Left hindlimb (tissue), 1 donor: ENCODE results near the gene PPFIBP2.

Experiments used
- DNase-seq: peaks from one replicate; pipeline ENCODE4 v3.0.0-alpha.2; 2018

The PPFIBP2 gene

DNA sequence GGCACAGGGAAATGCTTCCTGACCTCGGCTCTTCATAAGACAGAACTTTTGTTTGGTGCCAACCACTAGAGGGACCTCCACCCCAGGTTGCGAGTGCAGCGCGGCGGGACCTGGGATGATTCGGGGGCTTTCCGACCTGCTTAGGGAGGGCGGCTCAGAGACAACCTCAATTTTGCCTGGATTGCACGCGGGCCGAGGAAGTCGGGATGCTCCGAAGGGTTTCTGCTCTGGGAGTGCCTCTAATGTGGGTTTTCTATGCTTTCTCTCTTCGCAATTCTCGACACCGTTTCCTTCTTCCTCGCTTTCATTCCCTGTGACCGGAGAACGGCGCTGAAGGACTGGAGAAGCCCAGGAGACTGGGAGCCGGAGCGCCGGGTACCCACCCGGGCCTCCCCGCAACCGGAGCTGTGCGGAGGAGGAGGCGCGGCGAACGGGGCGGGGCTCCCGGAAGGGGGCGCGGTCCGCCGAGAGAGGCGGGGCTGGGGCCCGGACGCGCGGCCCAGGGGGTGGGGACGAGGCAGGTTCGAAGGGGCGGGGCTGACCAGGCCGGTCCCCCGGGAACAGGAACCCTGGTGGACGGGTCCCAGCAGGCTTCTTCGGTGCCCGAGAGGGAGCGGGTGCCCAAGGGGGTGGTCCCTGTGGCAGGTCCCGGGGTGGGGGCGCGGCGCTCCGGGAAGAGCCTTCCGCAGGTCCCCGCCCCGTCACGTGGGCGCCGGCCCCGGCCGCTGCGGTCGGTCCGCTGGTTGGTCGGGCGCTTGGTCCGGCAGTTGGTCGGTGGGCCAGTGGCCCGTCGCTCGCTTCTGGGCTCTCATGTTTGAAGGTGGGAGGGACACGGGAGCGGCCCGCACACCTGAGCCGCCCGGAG lies at the start of gene PPFIBP2:
Gene PPFIBP2, plus strand, starts transcription at position 766 of the 865 bp plus-strand sequence. CDS start 35,477 bp downstream, outside the sequence.
- peak; percentile 88 for DNase-seq

DNA sequence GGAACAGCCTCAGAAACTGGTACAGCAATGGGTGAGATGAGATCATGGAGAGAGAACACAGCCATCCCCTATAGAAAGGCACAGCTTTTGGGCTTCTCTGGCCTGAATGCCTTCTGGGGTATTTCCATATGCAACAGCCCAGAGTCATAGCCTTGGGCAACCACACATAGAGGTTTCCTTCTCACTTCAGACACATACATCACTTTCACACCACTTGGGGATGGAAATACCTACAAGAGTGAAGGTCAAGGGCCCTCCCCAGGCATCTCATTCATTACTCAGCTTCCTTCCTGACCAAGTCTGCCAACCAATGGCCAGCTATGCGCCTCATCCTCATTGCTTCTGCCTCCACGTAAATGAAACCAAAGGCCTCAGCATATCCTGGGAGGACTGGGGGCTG lies 46.1 kb upstream of the PPFIBP2 start:
- no peak for DNase-seq

DNA sequence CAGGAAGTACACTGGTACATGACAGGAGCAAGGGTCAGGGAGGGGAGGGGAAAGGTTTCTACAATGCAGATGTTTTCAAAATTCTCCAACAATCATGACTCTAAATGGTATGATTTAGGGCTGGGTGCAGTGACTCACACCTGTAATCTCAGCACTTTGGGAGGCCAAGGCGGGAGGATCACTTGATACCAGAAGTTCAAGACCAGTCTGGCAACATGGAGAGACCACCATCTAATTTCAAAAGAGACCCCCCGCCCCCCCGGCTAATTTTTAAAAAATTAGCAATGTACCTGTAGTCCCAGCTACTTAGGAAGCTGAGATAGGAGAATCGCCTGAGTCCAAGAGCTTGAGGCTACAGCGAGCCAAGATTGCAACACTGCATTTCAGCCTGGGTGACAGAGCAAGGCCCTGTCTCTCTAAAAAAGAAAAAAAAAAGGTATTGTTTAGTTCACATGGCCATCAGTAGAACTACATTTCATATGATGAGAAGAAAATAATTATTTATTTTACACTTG lies 44.4 kb upstream of the PPFIBP2 start:
- DNase-seq: no peak

DNA sequence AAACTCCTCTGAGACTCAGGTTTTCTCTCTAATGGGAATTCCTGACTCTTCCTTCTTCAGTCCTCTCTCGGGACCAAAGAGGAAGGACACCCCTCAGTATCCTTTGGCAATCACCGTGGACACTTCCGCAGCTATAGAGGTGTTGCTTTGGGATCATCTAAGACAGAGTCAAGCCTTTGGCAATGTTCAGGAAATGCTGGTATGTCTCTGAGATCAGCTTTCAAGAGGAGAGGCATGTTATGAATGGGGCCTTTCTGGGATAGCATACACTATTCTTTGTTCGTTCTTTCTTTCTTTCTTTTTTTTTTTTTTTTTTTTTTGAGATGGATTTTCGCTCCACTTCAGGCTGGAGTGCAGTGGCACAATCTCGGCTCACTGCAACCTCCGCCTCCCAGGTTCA lies 42.7 kb upstream of the PPFIBP2 start:
- DNase-seq: no peak

DNA sequence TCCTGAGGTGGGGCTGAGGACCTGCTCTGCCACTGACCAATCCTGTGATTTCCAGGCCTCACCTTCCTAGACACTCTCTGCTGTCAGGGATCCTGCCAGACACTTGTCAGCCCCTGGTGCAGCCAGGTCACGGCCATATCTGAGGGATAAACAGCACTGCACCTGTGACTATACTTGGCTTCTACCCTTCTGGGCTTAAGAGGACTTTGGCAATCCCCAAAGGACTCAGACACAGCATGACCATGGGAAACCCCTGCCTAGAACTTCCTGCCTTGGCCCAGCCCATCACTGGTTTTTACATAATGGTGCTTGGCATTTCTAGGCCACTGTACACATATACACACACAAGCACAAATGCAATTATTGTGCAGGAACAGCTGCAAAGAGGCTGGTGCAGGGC lies 40.1 kb upstream of the PPFIBP2 start:
- no peak for DNase-seq

DNA sequence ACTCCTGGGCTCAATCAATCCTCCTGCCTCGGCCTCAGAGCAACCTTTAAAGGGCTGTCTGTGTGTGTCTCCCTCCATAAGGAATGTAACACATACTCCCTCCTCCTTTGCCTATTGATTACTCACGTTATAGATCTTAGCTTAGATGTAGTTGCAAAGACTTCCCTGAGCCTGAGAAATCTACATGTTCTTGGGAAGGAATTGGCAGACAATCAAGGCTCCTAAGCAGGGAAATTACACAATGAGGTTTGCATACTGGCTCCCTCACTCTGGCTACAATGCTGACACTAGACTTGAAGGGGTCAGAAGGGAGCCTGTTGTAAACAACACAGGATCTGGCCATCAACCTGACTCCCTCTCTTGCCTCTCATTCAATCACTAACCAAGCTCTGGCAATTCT lies 33.7 kb upstream of the PPFIBP2 start:
- no peak for DNase-seq

DNA sequence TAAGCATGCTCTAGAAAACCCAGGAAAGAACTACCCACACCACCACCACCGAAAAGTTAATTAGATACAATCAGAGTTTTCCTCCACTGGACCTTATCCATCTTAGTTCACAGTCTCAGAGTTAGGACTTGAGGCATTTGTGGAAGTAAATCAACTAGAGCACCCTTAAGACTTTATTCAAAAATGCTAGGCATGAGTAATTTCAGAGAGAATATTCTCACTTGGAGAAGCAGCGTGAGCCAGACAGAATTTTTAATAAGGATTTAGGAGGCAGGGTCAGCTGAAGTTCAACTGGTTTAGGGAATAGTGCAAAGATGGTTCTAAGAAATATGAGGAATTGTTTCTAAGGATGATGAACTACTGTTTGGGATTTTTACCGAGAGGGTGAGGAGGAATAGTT lies 29.7 kb upstream of the PPFIBP2 start:
- no peak for DNase-seq

DNA sequence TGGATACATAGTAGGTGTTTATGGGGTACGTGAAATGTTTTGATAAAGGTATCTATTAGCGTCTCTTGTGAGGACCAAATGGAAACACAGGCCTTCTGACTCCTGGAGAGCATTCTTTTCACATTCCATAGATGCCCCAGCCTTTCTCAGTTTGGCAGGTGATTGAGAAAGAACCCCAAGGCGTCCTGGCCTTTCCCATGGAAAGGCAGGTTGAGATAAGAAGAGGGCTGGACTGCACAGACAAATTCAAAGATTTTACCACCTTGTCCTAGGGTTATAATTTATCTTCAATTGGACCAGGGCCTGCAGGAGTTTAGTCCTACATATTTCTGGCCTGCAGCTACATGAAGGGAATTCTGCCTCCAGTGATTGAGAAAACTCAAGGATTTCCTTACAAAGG lies 29.2 kb upstream of the PPFIBP2 start:
- no peak for DNase-seq

DNA sequence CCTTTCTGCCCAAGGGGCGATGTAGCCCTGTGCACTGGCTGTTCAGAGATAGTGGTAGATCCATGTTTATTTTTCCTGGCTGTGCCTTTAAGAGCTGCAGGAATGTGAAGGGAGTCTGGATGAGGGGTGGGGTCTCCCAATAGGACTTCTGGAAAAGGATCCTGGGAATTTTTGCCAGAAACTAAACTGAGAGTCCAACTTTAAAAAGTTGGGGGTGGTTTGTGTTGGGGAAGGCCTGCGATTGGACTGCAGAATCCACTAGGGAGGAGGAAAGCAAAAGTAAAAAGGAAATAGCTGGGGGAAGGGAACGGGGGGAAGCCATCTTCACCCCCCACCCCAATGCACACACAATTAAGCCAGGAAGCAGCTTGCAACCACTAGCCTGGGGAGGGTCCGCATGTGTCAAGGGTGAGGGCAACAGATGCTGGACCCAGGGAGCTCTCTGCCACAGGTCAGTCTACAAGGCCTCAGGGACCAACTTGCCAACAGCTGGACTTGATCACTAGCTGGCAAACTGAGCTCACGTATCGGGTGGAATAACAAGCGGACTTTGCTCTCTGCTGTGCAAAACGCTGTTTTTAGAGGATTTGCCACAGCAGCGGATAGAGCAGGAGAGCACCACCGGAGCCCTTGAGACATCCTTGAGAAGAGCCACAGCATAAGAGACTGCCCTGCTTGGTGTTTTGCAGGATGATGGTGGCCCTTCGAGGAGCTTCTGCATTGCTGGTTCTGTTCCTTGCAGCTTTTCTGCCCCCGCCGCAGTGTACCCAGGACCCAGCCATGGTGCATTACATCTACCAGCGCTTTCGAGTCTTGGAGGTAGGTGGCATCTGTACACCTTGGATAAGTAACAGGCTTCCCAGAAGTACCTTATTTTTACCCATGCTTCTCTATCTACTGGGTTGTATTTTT lies 28.4 kb upstream of the PPFIBP2 start, which contains the start of gene OLFML1:
Gene OLFML1, plus strand, starts transcription at position 321 of the 912 bp plus-strand sequence. Its CDS starts 370 bp downstream, at position 691.
- peak; percentile 76 for DNase-seq

DNA sequence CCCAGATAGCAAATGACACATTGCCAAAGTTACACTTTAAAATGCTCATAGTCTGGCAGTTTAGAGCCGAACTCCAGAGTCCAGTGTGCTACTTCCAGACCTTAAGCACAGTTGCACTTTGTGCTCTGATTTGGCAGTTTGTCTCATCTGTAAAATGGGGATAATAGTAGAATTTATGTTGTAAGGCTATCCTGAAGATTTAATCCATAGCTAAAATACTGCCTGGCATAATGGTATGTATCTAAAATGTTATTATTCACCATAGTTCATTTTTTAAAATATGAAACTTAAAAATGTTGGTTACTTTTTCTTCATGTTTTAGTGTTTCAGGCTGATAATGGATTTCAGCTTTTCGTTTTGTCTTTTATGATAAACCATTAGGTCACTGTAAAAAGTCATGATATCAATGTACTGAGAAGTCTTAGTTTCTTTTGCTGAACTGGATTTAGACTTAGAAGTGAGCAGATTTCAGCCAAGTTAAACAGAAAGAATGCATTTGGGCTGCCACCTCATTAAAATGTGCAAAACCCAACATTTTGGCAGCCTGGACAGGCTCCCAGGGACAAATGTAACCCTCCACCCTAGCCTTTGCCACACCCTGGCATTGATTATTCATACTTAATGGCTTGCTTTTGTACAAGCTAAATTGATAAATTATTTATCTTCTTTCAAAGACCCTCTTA lies 27.6 kb upstream of the PPFIBP2 start:
- no peak for DNase-seq

DNA sequence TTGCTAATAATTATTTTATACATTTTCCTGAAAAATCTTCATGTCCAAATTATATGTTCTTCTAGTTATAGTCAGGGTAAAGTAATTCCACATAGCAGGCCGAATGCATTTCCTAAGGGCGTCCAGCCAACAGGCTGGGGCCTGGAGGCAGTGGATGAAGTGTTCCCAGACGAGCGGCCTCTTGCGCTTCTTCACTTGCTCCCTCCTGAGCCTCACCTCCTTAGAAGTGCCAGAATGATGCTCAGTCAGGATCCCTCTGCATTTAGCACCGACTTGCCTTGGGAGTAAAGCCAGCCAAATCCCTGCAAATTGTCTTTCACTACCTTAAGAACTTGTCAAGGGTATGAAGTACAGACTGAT lies 27.0 kb upstream of the PPFIBP2 start:
- peak; percentile 72 for DNase-seq

DNA sequence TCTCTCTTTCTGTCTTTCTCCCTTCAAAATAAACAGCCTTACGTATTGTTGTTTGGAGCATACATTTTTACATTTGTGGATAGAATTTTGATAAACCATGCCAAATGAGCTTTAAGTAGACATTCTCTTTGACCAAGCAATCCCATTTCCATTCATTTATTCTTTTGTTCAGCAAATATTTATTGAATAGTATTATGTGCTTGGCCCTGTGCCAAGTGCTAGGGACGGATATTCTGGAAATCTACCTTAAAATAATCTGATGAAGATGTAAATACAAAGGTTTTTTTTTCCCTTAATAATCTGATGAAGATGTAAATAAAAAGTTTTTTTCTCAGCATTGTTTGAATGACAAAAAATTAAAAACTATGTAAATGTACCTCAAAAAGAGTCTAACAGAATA lies 26.4 kb upstream of the PPFIBP2 start:
- no peak for DNase-seq

DNA sequence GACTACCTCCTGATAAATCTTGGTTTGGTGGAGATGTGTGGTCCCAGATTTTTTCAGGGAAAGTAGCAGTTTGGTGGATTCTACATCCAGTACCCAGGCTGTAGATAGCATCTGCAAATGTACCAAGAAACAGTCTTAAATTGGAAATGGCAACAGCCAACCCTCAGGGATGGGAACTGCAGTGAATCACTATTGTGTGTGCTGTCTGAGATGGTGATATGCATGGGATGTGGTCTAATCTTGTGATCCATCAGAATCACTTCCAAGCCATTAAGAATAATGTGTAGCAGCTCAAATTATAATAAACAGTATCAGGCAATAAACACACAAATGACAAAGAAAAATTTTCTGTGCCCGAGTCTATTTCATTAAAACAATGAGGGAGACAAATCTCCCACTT lies 25.1 kb upstream of the PPFIBP2 start:
- no peak for DNase-seq

DNA sequence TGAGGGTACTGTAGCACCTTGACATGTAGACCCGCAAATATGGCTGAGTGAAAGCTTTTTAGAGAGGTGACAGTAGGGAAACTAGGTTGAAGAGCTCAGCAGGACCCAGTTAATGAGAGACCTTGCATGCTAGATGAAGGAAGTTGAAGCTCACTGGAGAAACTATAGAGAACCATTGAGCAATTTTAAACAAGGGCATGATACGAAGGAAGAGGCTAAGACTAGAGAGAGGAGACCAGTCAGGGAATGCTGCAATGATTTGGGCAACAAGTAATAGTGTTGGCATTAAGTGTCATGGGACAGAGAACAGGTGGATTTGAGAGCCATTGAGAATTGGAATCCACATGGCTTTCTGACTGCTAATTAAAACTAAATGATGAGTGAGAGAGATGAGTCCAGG lies 24.4 kb upstream of the PPFIBP2 start:
- no peak for DNase-seq

DNA sequence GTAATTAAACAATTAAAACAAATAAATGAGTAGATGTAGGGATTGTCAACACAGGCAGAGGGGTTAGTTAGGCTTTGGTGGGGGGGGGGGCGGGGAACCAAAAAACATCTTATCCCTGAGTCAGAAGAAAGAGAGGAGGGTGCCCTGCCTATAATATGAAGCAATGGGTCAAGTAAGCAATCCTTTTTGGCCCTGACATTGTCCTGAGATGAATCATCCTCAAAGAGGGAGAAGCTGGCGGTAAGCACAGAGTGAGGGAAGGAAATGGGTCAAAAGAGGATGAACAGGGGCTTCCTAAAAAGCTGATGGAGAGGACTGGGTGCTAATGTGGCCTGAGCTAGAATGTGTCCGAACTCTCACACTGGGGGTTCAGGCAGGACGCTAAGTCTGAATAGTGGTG lies 23.7 kb upstream of the PPFIBP2 start:
- no peak for DNase-seq

DNA sequence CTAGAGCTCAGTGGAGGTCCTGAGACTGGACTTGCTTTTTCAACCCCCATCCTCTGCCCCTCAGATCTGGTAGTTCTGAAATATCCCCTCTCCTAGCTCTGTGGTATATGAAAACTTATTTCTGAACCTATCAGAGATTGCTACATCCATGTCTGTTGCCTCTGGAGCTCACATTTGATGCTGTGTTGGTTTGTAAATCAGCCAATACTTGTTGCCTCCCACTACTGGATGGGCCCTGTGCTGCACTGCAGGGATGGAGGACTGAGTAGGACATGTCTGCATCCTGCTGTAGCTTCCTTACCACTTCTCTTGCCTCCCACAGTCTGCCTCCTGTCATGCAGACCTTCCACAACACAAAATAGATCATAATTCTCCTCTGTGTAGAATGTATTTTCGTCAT lies 23.3 kb upstream of the PPFIBP2 start:
- no peak for DNase-seq

DNA sequence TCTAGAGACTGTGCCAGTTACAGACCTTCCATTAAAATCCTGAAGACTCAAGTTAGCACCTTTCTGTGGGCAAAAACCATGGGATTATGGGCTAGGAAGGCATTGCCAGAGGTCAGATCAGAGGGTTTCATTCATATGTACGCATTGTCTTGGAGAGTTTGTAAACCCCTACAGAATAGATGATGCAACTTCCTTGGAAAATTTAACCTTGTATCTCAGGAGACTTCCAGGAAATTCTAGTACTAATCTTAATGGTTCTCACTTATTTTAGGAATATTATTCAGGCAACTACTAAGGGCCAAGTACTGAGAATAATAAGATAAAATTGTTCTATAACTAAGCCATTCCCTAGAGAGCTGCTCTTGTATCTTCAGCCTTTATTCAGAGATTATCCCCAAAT lies 21.5 kb upstream of the PPFIBP2 start:
- no peak for DNase-seq

DNA sequence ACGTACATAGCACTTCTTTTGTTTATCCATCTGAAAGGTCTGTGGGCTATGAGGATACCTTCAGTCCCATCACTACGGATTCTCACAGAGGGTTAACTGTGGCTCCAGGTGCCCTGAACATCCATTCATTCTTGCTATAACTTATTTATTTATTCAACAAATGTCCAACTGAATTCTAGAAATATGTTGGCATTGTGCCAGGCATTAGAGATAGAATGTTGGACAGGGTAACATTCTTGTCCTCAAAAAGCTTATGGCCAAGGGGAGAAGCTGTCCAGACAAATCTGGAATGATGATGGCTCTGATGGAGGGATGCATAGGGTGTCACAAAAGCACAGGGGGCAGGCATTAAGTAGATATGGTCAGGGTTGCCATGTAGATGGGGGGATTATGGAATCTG lies 20.1 kb upstream of the PPFIBP2 start:
- no peak for DNase-seq

DNA sequence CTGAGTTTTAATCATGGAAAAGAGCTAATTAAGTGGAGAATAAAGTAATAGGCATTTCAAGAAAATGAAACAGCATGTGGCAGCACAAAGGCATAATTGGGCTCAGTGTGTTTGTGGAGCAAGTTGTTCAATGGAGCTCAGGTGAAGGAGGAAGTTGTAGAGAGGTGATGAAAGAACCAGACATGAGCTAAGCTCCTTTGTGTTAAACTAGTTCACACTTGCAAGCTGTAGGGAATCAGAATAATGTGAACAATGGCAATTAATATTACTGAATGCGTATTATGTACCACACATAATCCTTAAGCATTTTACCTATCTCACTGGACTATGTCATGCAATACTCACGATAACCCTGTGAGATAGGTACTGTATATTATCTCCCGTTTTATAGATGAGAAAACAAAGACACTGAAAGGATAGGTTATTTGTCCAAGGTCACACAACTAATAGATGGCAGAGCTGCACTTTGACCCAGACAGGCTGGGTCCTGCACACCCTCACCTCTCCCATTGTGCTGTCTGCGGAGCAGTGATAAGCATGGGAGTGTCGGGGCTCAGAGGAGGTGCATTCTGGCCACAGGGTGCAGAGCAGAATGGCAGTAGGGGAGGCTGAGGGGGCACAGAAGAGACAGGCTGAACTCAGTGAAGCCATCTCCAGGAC lies 19.6 kb upstream of the PPFIBP2 start:
- no peak for DNase-seq

DNA sequence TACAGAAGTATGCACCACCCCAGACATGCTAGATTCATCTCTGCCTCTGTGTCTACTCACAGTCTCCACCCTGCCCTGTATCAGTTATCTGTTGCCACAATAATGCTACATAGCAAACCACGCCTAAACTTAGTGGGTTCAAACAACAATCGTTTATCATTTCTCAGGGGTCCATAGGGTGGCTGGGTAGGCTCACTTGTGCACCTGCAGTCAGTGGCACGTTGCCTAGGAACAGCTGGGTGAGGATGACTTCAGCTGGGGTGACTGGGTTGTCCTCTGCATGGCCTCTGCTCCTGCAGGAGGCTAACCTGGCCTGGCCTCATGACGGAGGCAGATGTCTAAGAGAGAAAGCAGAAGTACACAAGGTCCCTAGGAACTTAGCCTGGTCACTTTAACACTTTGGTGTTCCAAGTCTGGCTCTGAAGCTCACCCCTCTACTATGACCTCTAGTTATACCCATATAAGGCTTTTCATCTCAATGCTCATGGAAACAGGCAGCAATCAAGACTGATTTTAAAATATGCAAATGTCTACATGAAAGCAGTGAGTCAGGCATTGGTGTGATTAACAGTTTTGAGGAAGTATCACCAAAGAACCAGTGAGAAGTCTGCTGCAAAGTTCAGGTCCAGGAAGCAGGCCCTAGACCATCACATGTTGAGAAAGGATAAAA lies 17.8 kb upstream of the PPFIBP2 start:
- no peak for DNase-seq

DNA sequence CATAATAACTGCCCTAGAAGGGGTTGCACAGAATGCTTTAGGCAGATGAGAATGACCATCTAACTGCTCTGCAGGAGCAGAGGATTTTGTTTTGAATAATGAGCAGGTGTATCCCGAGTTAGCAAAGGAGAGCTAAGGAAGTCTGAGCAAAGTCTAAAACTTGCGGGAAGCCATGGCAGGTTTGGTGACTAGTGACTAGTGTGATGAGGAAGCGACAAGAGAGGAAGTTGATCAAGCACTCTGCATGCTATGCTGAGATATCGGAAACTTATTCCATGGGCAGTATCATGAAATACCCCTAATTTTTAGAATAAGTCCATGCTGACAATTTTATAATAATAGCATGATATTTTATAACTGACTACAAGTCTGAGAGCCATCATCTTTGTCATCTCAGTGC lies 15.6 kb upstream of the PPFIBP2 start:
- no peak for DNase-seq

DNA sequence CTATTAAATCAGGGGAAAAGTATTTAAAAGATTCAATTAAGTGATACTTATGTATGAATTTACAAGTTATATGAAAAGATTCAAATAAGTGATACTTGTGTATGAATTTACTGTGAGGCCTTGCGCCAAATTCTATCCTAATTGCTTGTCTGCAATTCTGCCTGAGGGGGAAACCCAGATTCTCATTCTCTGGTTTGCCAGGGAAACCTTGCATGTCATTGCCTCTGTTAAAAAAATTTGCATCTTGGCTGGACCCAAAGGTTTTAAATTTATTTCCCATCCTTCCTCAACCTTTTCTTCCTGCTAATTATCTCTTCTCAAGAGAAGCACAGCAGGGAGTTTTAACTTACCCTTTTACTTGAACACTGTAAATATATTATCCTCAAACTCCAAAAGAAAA lies 14.7 kb upstream of the PPFIBP2 start:
- no peak for DNase-seq
